GM19328 (cell line): Measurements from ENCODE around the gene NXPE4.
"Not testable (repeated sequence)": the region's sequence is repeated elsewhere in the genome, so short reads cannot be mapped to it uniquely, and the experiment has no call there.

Experiments used
- ATAC-seq: cut with Tn5 transposase; IDR thresholded peaks from one replicate; pipeline ENCODE4 v1.9.1; 2021; ENCODE audit warnings: mild to moderate bottlenecking, moderate library complexity; ENCODE audit not compliant: unreplicated experiment

NXPE4 gene

GRCh38 chr11:114595571-114595970 lies at the start of gene NXPE4:
NXPE4 (minus strand) TSS chr11:114595786; CDS start chr11:114594759, 1,027 bp downstream.
- ATAC-seq, result no peak

- not testable (repeated sequence) for ATAC-seq
These were observed 43.9 kb upstream of the NXPE4 start for GRCh38 chr11:114639440-114639839.

- ATAC-seq, result not testable (repeated sequence)
These were observed 35.9 kb upstream of the NXPE4 start for GRCh38 chr11:114631445-114631965.

- ATAC-seq, result no peak
These were observed 29.7 kb upstream of the NXPE4 start for GRCh38 chr11:114625294-114625693.

GRCh38 chr11:114624455-114625207 lies 29.0 kb upstream of the NXPE4 start:
- no peak for ATAC-seq

GRCh38 chr11:114623720-114624119 lies 28.1 kb upstream of the NXPE4 start:
- no peak for ATAC-seq

- no peak for ATAC-seq
These were observed 27.3 kb upstream of the NXPE4 start for GRCh38 chr11:114622858-114623257.

GRCh38 chr11:114621950-114622809 lies 26.6 kb upstream of the NXPE4 start:
- ATAC-seq, result no peak

GRCh38 chr11:114621072-114621471 lies 25.5 kb upstream of the NXPE4 start:
- no peak for ATAC-seq

- ATAC-seq, result no peak
These were observed 24.1 kb upstream of the NXPE4 start for GRCh38 chr11:114619659-114620173.

GRCh38 chr11:114618139-114618538 lies 22.6 kb upstream of the NXPE4 start:
- no peak for ATAC-seq

- ATAC-seq, result no peak
These were observed 21.9 kb upstream of the NXPE4 start for GRCh38 chr11:114617157-114618124.

- no peak for ATAC-seq
These were observed 20.9 kb upstream of the NXPE4 start for GRCh38 chr11:114616516-114616915.

GRCh38 chr11:114615448-114616361 lies 20.1 kb upstream of the NXPE4 start:
- ATAC-seq, result no peak

- no peak for ATAC-seq
These were observed 18.6 kb upstream of the NXPE4 start for GRCh38 chr11:114614127-114614720.

GRCh38 chr11:114613094-114613493 lies 17.5 kb upstream of the NXPE4 start:
- ATAC-seq, result not testable (repeated sequence)

GRCh38 chr11:114612686-114613085 lies 17.1 kb upstream of the NXPE4 start:
- ATAC-seq, result no peak

GRCh38 chr11:114612199-114612598 lies 16.6 kb upstream of the NXPE4 start:
- not testable (repeated sequence) for ATAC-seq
